Activated naive CD4-positive, alpha-beta T cell treated with anti-CD3 and anti-CD28 coated beads, Interleukin-2, amount 50 U/mL, for 72 hours (primary cell): ENCODE results near the gene P2RX1. TPM values are rescaled to one million over a fixed set of nuclear protein-coding genes. Genes with fewer than 3 reads are reported as not detected.
A peak's percentile ranks its signal among the peaks of the same experiment; 100 is the strongest.

ENCODE experiments used
- ATAC-seq, 2 donors: fragments of 150-1000 bp; cut with Tn5 transposase; 2 replicates each; pipeline ENCODE4 v1.10.0; 2021; ENCODE audit warnings: mild to moderate bottlenecking in 2 of 2, moderate library complexity in 2 of 2
- DNase-seq, 2 donors: peaks; one replicate each; pipeline ENCODE4 v3.0.0; 2021 to 2022; ENCODE audit warnings: low spot score in 2 of 2
- H3K27ac Mint-ChIP-seq, 2 donors: one replicate each; pipeline ENCODE4 v1.8.0; 2022; ENCODE audit warnings: mild to moderate bottlenecking in 2 of 2, mixed read lengths in 2 of 2
- H3K36me3 Mint-ChIP-seq, 2 donors: one replicate each; pipeline ENCODE4 v1.8.0; 2022; ENCODE audit warnings: mixed read lengths in 2 of 2
- H3K9me3 Mint-ChIP-seq, 2 donors: one replicate each; pipeline ENCODE4 v1.8.0; 2022; ENCODE audit warnings: mixed read lengths in 2 of 2
- total RNA-seq, 2 donors: library from RNA; stranded (reverse); gene quantifications; one replicate each; pipeline ENCODE4 v1.2.3, GENCODE V29; 2022

P2RX1 gene
- total RNA-seq, 2 donors from 2014 or later = 0.14 to 1.5 TPM

DNA sequence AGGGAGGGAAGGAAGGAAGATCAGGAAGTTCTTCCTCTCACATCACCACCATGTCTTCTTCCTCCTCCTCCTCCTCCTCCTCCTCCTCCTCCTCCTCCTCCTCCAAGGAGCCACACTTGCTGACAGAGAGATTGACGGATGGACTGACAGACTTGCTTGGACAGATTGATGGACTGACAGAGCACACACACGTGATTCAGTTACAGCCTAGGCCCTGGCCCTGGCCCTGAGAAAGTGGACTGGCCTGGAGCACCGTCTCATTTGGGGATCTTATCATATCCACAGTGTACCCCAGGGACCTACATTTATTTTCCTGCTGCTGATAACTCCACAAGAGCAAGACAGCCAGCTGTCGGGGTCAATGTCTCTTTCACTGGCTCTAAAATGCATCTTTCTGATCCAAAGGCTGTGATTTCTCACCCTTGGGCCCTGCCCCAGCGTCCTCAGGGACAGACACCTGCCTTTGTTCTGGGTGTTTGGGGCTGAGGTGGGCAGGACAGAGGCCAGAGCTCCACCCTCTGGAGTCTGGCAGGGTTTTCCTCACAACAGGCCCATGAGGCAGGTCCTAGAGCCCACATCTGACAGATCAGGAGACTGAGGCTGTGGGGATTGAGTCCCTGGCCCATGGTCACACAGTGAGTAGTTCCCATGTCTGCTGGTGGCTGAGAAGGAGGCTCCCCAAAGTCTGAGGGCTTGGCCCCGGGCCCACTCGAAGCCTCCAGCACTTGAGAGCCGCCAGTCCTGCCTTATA, 2.3 kb upstream of the P2RX1 start:
- Mint-ChIP-seq H3K36me3 (no peaks in the 10 kb centered on the region), H3K27ac (no peak overlapping the region), H3K9me3 (no peaks in the 10 kb centered on the region)
- ATAC-seq = no peak
- DNase-seq = no peak

DNA sequence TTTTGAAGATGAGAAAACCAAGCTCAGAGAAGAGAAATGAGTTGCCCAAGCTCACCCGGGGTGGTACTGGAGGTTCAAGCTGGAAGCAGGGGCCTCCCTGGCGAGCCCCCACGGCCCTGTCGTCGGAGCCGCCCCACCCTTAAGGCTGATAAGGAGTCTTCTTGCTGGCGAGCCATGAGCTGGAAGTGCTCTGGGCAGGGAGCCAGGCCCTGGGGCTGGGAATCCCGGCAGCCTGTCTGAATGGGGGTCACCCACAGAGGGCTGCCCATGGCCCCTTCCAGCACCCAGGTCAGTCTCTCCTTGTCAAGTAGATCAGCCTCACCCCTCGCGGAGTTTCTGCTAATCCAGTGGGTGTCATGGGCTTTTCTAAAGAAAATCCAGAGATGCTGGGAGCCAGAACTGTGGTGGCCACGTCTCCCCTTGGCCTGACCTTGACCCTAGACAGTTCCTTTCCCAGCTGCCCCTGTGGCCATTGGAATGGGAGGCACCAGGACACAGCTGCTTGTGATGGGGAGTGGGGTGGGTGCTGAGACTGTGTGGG, 1.2 kb upstream of the P2RX1 start:
- peaks cover 0 to 4% of the 10 kb centered on the region in 2 donors for H3K36me3 Mint-ChIP-seq
- H3K27ac Mint-ChIP-seq = peak overlapping the region in 1 of 2 donors; percentile 31
- DNase-seq (no peak), ATAC-seq (no peak)
- no peaks in the 10 kb centered on the region for H3K9me3 Mint-ChIP-seq

DNA sequence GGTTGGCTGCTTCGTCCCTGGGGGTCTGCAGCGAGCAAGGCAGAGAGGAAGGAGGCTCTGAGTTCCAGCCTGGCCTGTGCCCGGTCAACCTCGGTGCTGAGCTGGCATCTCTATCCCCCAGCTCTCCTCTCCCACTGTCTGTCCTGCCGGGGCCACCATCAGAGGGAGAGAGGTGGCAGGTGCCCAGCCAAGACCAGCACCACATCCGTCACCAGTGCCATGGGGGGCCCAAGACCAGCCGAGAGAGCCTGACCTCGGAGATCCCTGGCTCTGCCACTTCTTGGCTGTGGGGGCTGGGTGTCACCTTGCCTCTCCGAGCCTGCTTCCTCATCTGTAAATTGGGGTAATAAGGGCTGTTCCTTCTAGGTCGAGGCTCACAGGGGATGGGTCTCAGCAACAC, 560 bp upstream of the P2RX1 start:
- H3K36me3 Mint-ChIP-seq = peaks cover 0 to 9% of the 10 kb centered on the region in 2 donors
- H3K9me3 Mint-ChIP-seq = no peaks in the 10 kb centered on the region
- DNase-seq (no peak), ATAC-seq (no peak)
- peak overlapping the region in 1 of 2 donors; percentile 31 for H3K27ac Mint-ChIP-seq

DNA sequence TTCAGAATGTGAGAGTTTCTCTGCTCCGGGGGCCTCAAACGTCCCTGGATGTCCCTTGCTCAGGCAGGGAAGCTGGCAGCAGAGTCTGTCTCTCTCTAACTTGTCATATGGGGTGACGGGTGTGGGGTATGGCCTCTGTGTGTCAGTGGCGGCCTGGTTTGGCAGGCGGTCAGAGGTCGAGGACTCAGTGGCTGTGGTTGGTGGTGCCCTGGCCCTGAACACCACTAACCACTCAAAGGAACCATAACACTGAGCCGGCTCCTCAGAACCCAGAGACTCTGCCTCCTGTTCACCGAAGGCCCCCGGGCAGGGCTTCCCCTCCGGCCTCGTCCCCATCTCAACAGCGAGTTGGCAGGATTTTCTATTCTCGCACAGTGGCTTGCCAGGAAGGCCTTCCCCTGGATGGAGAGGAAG, 677 bp downstream of the P2RX1 start:
- Mint-ChIP-seq H3K36me3 (peaks cover 0 to 11% of the 10 kb centered on the region in 2 donors), H3K27ac (peak overlapping the region; percentile 50 to 89), H3K9me3 (no peaks in the 10 kb centered on the region)
- ATAC-seq (peak in 1 of 2 donors; percentile 7), DNase-seq (no peak)

DNA sequence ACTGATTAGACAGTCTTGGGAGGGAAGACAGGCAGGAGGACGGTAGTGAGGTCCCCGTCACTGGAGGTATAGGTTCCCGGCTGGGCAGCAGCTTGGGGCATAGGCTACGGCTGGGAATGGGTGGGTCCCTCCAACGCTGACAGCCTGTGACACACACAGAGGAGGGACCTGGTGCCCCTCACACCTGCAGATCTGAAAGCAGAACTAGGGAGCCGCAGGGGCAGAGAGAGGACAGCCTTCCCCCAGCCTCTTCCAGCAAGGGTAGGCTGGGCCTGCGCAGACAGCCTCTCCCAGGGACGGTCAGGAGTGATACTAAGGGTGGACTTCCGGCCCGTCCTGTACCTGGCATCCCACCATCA, 2.0 kb downstream of the P2RX1 start:
- Mint-ChIP-seq H3K36me3 (peaks cover 0 to 11% of the 10 kb centered on the region in 2 donors), H3K27ac (peak overlapping the region; percentile 26 to 57), H3K9me3 (no peaks in the 10 kb centered on the region)
- DNase-seq (no peak), ATAC-seq (no peak)

DNA sequence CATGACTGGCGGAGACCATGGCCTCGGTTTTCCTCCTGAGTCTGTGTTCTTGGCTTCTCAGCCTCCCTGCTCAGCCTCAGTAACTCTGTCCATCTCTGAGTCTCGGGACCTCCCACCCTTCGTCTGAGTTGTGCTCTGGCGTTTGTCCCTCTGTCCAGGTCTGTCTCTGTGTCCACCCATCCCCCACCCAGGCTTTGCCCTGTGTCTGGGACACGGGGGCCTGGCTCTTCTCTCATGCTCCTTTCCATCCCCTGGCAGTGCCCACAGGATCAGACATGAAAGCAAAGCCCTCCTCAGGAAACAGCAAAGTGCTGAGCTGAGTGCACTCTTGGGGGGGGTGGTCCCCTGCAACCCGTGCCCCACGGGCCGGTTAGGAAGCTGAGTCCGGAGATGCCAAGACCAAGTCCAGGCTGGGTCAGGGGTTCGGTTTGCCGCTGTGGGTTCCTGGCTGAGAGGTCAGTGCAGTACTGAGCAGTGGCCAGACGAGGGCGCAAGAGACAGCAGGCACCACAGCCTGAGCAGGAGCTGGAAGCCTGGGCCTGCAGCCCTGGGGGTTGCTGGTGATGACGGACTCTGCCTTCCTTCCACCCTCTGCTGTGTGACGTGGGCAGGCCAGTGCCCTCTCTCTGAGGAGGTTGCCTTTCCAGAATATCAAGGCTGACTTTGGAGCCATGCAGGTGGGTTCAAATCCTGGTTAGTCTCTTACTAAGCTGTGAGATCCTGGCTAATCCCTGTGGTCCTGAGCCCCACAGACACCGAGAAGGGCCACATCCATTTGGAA, 2.5 kb downstream of the P2RX1 start:
- peak; percentile 44 to 70 for ATAC-seq
- H3K36me3 Mint-ChIP-seq = peaks cover 0 to 11% of the 10 kb centered on the region in 2 donors
- peak overlapping the region; percentile 26 to 57 for H3K27ac Mint-ChIP-seq
- peak; percentile 79 to 88 for DNase-seq
- no peaks in the 10 kb centered on the region for H3K9me3 Mint-ChIP-seq

DNA sequence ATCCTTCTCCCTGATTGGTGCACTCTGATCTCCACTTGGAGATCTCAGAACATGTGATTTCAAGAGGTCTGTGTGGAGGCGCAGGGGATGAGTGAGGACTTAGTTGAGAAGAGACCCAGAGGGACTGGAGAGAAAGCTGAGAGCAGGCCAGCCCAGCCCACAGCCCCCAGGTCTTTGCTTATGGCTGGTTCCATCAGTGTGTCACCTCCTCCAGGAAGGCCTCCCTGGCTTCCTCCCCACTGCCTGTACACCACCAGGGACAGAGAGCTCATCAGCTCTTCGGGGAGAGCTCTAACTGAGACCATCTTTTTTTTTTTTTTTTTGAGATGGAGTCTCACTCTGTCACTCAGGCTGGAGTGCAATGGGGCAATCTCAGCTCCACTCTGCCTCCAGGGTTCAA, 3.4 kb downstream of the P2RX1 start:
- DNase-seq (no peak), ATAC-seq (no peak)
- Mint-ChIP-seq H3K9me3 (no peaks in the 10 kb centered on the region), H3K27ac (no peak overlapping the region), H3K36me3 (peaks cover 0 to 11% of the 10 kb centered on the region in 2 donors)

DNA sequence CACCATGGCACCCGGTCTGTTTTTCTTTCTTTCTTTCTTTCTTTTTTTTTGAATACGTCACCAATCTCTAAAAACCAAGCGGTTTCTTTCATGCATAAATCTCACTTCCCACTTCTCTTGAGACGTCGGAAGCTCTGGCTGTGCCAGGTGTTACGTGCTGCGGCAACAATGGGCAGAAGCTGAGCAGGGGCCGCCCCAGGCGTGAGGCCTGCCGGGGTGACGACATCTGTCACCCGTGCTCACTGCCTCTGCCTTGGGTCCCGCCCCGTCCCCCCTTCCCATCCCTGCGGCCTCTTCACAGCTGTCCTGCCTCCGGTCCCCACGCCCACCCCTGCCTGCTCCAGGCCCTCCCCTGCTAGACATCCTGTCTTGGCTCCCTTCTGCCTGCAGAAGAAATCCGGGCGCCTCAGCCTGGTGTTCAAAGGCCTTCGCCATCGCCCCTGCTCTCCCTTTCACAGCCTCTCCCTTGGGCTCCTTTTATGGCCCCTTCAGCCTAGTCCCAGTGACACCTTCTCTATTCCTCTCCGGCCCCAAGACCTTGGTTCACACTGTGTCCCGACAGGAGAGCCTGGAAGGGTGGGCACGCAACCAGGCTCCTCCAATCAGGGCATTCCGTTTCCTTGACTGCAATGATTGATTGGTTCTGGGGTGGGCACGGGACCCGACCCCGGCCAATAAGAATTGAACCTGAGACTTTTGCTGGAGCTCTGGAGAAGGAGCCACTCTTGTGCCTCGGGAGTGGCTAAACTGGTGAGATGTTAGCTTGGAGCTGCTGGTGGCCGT, 4.8 kb downstream of the P2RX1 start:
- peaks cover 0 to 11% of the 10 kb centered on the region in 2 donors for H3K36me3 Mint-ChIP-seq
- DNase-seq (peak; percentile 71 to 84), ATAC-seq (peak; percentile 92 to 98)
- peak overlapping the region; percentile 71 to 81 for H3K27ac Mint-ChIP-seq
- no peaks in the 10 kb centered on the region for H3K9me3 Mint-ChIP-seq

DNA sequence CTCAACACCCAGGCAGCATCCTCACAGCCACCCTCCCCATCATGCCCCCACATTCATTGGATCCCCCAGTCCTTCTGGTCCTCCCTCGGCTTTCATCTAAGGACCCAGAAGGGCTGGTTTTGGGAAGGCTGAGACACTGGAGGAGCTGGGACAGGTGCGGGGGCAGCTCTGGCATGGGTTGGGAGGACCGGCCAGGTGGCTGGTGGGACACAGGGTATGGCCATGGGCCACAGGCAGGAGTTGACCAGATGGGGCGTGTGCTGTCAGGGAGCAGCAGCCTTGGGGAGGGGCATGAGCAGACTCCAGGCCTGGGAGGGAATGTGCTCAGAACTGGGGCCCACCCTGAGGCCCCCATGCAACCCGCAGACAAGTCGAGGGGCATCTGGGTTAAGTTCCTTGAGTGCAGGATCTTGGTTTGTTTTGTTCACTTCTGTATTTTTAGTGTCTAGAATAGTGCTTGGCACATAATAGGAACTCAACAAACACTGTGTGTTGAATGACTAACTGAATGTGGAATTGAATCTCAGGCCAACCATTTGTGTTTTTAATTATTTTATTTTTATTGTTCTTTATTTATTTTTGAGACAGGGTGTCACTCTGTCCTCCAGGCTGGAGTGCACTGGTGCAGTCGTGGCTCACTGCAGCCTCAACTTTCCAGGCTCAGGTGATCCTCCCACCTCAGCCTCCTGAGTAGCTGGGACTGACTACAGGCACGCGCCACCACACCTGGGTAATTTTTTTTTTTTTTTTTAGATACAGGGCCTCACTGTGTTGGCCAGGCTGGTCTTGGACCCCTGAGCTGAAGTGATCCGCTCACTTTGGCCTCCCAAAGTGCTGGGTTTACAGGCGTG, 5.6 kb downstream of the P2RX1 start:
- peak overlapping the region; percentile 10 to 81 for H3K27ac Mint-ChIP-seq
- no peaks in the 10 kb centered on the region for H3K9me3 Mint-ChIP-seq
- DNase-seq (no peak), ATAC-seq (no peak)
- peaks cover 0 to 11% of the 10 kb centered on the region in 2 donors for H3K36me3 Mint-ChIP-seq

DNA sequence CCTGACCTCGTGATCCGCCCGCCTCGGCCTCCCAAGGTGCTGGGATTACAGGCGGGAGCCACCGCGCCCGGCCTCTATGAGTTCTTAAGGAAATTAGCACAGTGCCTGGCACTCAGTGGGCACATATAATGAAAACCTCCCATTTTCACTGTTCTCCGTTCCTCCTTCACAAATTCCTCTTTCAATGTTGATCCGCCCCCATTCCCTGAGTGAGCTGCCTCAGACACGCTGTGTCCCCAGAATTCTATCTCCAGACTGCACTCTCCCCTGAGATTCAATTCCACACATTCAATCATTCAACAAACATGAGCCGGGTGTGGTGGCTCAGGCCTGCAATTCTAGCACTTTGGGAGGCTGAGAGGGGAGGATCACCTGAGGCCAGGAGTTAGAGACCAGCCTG, 7.0 kb downstream of the P2RX1 start:
- H3K36me3 Mint-ChIP-seq = peaks cover 0 to 11% of the 10 kb centered on the region in 2 donors
- DNase-seq = no peak
- ATAC-seq = no peak
- H3K9me3 Mint-ChIP-seq = no peaks in the 10 kb centered on the region
- H3K27ac Mint-ChIP-seq = peak overlapping the region; percentile 15 to 81

DNA sequence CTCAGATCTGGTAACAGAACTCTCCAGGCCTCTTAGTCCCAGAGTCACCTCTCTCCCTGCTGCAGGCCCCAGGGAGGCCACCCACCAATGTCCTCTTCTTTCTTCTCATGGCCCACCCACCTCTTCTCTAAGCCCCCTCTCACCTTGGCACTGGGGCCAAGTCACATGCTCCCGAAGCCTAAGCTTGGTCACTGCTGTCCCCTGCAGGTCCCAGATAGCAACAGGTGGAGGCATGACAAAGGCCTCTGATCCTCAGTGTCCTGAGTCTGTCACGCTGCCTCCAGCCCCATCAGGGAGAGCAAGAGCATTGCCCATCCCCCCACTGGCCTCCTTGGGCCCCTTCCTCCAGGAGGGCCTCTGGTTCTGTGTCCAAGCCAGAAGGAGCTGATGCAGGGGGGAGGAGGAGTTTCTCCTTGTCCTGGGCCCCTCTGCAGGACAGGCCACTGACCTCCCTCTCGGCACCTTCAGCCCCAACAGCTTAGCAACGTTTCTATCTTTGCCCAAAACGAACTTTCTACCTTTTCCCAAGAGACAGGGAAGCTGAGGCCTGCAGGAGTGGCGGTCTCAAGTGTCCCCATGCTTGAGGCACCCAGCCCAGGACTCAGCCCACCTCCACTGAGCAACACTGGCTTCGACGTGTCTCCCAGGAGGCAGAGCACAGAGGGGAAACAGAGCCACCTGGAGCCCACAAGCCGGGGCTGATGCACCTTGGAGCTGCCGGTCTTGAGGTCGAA, 8.6 kb downstream of the P2RX1 start:
- peaks cover 0 to 8% of the 10 kb centered on the region in 2 donors for H3K36me3 Mint-ChIP-seq

DNA sequence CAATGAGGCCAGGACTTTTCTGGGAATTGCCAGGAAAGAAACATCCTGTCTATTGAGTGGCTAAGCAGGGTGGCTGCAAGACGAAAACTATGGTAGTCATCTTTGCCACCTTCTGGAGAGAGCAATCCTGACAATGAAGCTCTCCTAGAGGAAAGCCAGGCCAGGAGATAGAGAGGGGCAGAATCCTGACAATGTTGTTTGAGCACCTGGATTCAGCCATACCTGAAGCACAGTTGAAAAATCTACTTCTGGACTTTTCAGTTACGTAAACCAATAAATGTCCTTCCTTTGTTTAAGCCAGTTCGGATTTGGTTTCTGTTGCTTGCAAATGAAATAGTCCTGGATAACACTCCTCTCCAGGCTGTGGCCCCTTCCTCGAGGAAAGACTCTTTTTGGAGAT, 9.4 kb downstream of the P2RX1 start:
- DNase-seq (no peak), ATAC-seq (no peak)
- no peaks in the 10 kb centered on the region for H3K9me3 Mint-ChIP-seq
- H3K27ac Mint-ChIP-seq = no peak overlapping the region
- H3K36me3 Mint-ChIP-seq = peaks cover 0 to 3% of the 10 kb centered on the region in 2 donors

More for the DNA sequence above, 8.6 kb downstream of the P2RX1 start:
- no peak for ATAC-seq
- no peak for DNase-seq
- peak overlapping the region in 1 of 2 donors; percentile 37 for H3K27ac Mint-ChIP-seq
- H3K9me3 Mint-ChIP-seq = no peaks in the 10 kb centered on the region

DNA sequence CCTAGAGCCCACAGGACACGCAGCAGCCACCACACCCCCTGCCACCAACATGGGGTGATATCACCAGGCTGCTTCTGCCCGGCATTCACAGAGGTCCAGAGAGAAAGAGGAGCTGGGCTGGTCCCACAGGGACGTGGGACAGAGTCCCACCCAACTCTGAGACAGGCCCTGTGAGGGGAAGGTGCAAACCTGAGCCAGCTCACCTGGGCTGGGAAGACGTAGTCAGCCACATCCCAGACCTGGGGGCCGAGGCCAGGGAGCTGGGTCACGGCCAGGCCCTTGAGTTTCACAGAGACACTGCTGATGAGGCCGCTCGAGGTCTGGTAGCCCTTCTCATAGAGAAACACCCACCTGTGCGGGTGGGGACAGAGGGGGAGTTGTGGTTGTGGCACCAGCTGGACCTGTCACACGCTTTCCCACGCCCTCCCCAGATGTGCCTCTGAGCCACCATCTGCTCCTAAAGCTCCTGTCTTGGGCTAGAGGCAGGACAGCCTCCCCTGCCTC, 11.2 kb downstream of the P2RX1 start:
- Mint-ChIP-seq H3K36me3 (no peaks in the 10 kb centered on the region), H3K9me3 (no peaks in the 10 kb centered on the region), H3K27ac (no peak overlapping the region)
- no peak for ATAC-seq
- no peak for DNase-seq

DNA sequence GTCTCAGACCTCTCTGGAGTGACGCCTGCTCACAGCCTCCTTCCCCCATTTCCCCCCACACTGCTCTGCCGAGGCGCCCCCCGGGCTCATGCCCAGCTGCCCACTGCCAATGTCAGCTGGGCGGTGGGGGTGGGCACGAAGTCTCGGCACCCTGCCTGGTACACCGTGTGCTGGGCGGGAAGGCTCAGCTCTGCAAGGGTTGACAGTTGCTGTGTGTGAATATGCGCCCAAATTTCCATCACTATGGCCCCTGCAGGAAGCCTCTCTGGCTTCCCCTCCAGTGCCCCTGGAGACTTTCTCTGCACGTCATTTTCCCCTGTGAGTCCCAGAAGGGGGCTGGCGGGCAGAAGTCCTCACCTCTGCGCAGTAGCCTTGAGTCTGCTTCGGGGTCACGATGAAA, 11.8 kb downstream of the P2RX1 start:
- Mint-ChIP-seq H3K27ac (no peak overlapping the region), H3K9me3 (no peaks in the 10 kb centered on the region), H3K36me3 (no peaks in the 10 kb centered on the region)
- no peak for ATAC-seq
- no peak for DNase-seq

DNA sequence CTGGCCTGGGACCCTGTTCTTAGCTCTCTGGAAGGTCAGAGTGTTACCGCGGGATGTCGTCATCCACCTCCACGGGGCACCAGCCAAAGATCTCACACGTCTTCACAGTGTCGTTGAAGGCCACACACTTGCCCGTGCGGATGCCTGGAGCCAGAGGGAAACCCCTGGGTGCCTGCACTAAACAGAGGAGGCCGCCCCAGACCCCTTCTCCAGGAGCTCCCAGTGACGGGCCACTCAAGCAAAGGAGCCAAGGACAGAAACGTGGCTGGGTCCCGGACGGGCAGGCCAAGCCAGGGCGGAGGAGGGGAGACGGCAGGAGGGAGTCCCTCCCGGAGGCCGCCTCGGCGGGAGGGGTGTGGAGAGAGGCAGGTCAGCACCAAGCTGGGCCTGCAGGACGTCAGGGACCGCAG, 12.4 kb downstream of the P2RX1 start:
- ATAC-seq (no peak), DNase-seq (no peak)
- H3K27ac Mint-ChIP-seq = no peak overlapping the region
- H3K36me3 Mint-ChIP-seq = no peaks in the 10 kb centered on the region
- H3K9me3 Mint-ChIP-seq = no peaks in the 10 kb centered on the region
